HG03175 (cell line): Measurements from ENCODE around the gene PSMC4.

Experiments used
- ATAC-seq: cut with Tn5 transposase; IDR thresholded peaks from one replicate; pipeline ENCODE4 v1.9.1; 2021; ENCODE audit warnings: mild to moderate bottlenecking, moderate library complexity; ENCODE audit not compliant: unreplicated experiment

The PSMC4 gene

DNA sequence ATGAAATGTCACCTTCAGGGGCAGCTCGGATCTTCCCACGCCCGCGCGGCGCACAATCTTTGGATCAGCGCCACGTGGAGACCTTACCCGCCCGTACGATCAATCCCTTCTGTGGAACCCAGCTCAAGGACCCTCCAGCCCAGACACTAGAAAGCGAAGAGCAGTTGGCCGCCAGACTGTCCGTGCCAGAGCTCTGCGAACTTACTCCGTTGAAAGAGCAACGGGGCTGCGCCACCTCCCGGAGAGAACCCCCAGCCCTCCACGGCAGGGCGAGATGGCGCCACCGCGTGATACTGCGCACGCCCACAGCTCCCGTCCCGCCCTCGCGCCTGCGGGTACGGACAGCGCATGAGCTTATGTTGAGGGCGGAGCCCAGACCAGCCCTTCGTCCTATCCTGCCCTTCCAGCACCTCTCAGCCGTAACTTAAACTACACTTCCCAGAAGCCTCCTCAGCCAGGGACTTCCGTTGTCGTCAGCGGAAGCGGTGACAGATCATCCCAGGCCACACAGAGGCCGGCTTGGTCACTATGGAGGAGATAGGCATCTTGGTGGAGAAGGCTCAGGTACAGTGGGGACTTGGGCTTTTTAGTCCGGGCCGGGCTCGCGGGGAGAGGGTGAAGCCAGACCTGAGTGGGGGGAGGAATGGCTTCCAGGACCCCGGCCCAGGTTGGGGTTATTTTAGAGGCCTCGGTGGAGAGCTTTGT lies at the start of gene PSMC4:
Gene PSMC4 (plus strand): TSS at position 491 of the 705 bp plus-strand sequence. CDS start 38 bp downstream, at position 529.
- ATAC-seq, result peak; percentile 96

DNA sequence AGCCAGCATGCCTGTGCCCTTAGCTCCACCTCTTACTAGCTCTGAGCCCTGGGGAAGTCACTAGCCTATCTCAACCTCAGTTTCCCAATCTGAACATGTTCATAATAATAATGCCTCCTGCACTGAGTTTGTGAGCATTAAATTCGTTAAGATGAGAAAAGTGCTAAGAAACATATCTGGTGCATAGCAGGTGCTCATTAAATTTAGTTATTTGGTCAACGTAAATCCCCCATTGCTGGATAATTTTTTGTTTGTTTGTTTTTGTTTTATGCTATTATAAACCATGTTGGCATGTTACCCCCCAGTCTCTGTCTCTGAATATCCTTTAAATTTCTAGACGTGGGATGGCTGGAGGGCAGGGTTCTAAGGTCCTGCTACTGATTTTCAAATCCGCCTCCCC lies 47.1 kb upstream of the PSMC4 start:
- no peak for ATAC-seq

DNA sequence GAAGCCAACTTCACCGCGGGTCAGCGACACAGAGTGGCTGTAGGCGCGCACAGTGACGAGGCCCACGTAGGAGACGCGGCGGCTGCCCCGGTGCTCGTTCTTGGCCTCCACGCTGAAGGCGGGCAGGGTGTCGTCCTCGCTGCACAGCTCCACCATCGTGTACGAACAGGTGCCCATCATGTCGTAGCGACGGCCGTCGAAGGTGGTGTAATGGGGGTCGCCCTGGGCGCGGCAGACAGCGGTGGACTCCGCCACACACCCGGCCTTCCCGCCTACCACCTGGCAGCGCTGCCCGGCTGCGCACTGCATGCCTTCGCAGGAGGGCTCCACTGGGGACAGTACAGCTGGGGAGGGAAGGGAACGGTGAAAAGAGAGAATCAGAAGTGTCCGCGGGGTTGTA lies 46.6 kb upstream of the PSMC4 start:
- no peak for ATAC-seq

DNA sequence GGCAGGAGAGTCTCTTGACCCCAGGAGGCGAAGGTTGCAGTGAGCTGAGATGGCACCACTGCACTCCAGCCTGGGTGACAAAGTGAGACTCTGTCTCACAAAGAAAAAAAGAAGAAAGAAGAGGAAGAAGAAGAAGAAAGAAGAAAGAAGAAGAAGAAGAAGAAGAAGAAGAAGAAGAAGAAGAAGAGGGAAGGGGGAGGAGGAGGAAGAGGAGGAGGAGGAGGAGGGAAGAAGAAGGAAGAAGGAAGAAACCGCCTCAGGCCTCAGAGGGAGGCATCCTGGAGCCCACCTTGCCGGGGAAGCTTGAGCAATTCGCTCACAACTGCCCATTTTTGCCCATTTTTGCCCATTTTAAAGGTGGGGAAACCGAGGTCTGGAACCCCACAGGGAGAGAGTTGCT lies 46.0 kb upstream of the PSMC4 start:
- no peak for ATAC-seq

DNA sequence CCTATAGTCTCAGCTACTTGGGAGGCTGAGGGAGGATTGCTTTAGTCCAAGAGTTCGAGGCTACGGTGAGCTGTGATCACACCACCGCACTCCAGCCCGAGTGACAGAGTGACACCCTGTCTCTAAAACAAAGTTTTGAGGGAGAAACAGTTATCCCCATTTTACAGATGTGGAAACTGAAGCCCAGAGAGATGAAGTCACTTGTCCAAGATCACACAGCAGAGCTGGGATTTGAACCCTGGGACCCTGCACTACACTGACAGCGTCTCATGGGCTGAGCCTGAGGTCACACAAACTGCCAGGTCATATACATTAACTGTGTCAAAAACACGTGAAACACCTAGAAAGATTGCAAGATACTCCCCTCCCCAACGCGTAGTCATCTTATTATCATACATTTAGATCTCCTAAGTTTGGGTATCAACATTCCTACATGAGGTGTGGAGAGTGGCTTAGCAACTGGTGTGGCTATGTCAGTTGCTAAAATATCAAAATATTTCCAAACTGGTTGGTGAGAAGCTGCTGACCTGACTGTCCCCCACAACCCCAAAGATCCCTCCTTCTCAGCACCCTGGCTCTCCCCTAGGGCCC lies 44.7 kb upstream of the PSMC4 start:
- ATAC-seq, result no peak

DNA sequence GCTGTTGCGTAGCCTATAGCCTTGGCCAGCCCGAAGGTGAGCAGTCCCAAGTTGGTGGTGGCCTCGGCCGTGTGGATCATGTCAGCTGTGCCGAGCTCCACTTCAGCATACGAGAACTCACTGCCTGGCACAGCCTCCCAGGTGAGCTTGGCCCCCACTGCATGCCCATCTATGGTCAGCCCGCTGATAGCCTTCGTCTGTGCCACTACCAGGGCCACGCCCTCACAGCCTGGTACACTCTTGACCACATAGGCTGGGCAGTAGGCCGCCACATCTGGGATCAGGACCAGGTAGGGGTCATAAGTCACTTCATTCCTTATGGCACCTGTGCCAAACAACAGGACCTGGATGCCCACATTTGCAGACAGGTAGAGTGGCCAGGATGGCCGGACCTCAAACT lies 43.9 kb upstream of the PSMC4 start:
- no peak for ATAC-seq

DNA sequence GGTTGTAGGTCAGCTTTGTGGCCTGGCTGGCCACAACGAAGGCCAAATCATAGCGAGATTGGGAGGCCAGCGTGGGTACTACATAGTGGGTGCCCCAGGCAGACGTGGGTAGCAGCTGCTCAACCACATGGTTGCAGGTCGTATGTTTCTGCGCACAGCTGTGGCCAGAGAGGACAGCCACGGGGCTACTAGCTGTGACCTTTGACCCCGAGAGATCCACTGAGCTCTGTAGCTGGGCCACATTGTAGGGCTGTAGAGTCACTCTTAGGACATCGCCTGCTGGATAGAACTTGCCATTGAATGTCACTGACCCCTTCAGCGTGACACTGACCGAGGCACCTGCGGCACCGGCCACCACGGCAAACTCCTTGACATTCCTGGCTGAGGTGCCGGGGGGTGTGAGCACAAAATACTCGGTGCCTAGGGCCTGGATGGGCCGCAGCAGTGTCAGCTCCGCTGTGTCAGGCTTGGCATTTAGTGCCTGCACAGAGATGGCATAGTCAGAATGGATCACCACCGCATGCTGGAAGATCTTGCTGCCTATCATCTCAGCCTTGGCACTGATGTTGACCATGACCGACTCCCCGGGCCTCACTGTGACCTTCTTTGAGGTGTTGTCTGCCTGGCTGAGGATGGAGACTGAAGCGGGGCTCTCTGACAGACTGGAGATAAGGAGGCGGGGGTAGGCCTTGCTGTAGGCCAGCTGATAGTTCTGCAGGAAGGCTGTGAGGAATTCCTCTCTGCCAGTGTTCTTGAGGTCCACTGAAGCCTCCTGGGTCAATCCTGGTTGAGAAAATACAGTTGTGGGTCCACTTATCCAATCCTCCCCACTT lies 43.2 kb upstream of the PSMC4 start:
- no peak for ATAC-seq

DNA sequence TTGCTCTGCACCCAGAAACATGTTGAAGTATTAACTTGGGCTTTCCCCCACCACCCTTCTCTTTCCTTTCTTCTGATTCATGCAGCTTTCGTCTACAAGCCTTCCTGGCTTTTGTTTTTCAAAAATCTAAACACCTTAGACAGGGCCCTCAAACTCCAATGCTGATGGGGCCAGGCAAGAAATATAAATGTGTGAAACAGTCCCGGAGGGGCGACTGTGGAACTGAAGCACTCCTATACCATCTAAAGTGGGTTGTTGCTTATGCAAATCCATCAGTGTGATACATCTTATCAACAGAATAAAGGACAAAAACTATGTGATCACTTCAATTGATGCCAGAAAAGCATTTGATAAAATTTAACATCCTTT lies 42.6 kb upstream of the PSMC4 start:
- ATAC-seq, result no peak

DNA sequence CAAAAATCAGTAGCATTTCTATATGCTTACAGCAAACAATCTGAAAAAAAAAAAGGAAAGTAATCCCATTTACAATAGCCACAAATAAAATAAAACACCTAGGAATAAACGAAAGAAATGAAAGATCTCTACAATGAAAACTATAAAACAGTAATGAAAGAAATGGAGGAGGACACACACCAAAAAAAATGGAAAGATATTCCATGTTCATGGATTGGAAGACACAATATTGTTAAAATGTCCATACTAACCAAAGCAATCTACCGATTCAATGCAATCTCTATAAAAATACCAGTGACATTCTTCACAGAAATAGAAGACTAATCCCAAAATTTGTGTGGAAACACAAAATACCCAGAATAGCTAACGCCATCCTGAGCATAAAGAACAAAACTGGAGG lies 41.2 kb upstream of the PSMC4 start:
- no peak for ATAC-seq

DNA sequence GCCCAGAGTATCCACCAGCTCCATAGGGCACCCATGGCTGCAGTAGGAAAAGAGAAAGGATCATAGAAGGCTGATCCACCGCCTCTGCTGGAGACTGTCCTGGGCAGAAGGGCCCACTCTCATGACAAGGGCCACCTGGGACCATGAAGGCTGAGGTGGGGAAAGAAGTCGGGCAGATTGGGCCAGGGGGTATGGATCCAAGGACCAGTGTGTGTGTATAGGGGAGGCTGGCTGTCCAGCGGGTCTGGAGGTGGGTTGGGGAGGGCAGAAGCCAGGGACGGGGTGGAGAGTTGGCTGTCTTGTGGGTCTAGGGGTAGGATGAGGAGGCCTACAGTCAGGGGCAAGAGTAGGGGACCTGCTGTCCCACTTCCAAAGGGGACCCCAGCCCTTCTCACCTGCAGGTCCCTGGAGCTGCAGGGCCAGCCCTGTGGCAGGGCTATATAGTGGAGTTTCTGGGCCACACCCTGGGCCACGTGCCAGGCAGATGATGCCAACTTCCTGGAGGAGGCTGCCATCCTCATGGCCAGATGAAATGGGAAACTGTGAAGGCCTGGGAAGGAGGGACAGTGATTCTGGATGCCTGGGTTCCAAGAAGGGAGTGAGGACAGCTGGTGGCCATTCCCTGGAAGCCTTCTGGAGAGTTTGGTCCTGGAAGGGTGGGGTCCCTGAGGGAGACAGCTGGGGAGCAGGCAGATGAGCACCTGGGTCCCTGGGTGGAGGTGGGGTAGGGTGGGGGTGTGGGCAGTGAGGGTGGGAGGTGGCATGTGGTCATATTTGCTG lies 36.2 kb upstream of the PSMC4 start, which contains the start of gene FCGBP:
Gene FCGBP (minus strand): TSS at position 51 of the 780 bp plus-strand sequence.
- ATAC-seq, result no peak

DNA sequence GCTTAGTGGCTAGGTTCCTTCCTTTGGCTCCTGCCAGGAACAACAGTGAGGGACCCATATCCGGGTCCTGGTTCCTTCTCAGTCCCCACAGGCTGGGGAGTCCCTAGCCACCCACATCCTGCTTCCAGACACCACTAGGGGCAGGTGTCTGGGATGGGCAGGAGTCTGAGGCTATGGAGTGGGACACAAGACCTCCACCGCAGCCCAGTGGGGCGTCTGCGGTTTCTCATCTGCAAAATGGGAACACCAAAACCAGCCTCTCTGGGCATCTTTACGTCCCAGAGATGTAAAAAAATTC lies 35.7 kb upstream of the PSMC4 start:
- no peak for ATAC-seq

DNA sequence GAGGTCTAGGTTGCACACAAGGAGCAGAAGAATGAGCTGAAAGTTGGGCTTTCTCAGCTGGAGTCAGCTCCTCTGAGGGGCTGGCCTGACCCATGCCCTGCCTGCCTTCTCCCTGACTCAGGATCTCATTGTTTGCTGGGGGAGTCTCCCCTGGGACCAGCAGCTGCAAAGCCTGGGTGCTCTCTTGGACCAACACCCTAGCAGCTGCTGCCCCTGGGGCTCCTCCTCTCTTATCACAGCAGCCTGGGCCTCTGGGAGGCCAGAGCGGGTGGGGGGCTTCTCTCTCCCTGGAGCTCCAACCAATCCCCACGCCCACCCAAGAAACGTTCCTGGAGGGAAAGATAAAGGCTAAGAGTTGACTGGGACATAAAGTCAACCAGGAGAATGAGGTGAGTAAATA lies 34.9 kb upstream of the PSMC4 start:
- no peak for ATAC-seq

DNA sequence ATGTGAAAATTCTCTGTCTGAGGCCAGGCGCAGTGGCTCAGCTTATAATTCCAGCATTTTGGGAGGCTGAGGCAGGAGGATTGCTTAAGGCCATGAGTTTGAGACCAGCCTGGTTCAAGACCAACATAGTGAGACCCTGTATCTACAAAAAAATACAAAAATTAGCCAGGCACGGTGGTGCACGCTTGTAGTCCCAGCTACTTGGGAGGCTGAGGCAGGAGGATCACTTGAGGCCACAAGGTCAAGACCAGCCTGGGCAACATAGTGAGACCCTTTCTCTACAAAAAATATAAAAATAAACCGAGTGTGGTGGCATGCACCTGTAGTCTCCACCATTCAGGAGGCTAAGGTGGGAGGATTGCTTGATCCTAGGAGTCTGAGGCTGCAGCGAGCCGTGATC lies 34.3 kb upstream of the PSMC4 start:
- no peak for ATAC-seq

DNA sequence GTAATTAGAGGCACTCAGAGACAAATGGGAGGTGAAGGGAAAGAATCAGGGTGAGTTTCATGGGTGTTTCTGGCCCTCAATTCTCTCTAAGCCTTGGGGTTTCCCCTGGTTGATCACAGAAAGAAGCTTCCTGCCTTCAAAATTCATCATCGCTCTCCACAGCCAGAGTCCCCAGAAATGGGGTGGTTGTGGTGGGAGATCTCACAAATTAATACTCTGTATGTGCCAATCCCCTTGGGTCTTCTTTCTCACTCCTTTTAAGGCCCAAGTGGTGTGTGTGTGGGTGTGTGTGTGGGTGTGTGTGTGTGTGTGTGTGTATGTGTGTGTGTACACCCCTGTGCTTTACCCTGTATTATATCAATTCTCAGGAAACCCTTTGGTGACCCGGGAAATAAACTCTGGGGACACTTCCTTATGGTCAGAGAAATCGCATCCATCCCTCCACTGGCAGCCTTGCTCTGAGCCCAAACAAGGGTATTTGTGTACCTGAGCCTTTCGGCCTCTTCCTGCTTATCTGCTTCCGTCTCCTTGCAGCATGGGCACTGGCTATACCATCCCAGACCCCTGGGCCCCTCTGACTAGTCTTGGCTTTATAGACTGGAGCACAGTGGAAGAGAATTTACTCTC lies 33.8 kb upstream of the PSMC4 start:
- no peak for ATAC-seq

DNA sequence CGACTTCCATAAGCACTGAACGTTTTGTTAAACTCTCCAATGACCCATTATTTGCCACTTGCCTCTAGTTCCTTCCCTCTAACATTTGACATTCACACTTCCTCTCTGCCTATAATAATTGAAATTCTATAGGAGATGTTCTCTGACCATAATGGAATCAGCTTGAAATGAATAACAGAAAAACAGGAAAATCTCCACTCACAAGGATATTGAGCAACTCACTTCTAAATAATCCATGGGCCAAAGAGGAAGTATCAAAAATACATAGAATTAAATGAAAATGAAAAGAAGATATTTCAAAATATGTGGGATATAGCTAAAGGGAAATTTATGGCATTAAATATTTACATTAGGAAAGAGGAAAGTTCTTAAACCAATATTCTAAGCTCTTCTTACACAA lies 33.2 kb upstream of the PSMC4 start:
- no peak for ATAC-seq

DNA sequence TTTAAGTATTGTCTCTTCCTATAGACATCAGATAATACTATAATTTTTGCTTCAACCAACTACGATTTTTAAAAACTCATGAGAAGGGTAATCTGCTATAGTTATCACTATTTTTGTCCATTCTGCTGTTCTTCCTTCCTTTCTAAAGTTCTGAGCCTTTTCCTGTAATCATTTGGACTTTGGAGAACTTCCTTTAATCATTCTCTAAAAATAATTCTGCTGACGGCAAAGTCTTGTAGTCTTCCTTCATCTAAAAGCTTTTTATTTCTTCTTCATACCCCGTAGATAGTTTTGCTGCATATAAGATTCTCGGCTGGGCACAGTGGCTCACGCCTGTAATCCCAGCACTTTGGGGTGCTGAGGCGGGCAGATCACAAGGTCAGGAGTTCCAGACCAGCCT lies 31.4 kb upstream of the PSMC4 start:
- ATAC-seq, result no peak

DNA sequence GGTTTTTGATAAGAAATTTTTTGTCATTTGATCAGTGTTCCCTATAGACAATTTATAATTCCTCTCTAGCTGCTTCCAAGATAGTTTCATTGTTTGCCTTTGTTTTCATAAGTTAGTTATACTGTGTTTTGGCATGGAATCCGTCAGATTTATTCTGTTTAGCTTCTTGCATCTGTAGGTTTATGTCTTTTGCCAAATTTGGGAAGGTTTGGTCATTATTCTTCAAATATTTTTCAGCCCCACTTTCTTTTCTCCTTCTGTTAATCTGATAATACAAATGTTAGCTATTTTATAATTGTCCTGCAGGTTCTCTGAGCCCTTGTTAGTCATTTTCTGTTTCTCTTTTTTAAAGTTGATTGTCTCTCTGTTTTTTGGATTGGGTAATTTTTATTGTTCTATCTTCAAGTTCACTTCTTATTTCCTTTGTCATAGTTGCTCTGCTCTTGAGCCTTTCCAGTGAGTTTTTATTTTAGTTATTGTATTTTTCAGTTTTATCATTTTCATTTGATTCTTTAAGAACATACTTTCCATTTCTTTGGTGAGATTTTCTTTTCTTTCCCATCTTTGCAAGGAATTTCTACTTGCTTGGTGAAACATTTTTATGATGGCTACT lies 30.6 kb upstream of the PSMC4 start:
- ATAC-seq, result no peak

DNA sequence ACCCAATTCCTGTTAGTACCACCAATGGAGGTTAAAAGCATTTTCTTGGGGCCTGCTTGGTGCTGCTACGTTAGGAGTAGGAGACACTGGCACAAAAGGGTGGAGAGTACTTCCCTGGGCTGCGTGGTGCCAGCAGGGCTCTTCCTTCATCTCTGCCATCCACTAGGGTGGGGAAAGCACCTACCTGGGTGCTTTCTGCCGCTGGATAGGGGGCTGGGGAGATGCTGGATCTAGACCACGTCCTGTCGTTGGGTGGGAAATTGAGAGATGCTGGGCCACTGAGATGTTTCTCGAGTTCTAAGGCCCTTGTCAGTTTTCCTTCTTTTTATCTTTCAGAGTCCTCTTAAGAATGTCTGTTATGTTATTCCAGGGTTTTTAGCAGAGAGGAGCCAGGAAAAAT lies 29.8 kb upstream of the PSMC4 start:
- ATAC-seq, result no peak

DNA sequence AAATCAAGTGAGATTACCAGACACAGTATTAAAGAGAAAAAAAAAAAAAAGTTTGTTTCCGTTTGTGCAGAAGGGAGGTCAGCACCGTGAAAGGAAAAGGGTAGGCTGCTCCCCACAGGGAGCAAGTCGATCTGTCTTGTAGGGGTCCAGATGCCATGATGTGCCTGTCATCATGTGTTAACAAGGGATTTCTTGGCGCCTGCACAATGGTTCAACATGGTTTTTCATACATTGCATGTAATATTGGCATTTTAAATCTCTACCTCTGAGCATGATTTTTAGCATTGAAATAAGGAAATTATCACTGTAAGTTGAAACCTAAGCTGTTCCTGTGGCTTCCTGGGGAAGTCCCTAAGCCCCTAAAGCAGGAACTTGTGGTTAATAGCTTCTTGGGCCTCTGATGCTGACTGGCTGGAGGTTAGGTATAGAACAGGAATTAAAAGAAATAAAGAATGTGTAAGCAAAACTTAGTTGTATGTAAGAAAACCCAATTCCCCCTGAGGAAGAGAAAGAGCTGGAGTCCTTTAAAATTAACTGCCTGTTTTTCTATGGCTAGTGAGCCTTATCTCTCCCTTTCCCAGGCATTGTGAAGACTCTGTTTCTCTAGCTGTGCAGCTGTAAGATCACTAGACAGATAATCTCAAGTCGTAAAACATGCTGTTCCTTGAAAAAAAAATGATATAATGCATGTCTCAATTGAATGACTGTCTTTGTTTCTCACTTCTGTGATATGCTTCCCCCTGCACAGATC lies 29.2 kb upstream of the PSMC4 start:
- ATAC-seq, result no peak

DNA sequence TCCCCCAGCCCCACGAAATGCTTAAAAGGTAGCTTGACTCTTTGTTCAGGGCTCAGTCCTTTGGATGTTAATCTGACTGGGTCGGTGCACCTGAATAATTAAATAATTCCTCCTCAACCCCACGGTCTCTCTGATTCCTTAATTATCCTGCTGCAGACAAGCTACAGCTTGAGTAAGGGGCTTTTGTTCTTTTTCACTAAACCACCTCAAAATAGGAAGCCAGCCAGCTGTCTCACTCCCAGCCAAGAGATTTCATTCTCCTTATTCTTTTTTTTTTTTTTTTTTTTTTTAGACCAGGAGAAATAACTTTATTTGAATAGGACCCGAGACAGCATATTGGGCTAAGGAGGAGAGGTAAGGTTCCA lies 28.6 kb upstream of the PSMC4 start:
- ATAC-seq, result no peak
